Activated CD8-positive, alpha-beta memory T cell treated with anti-CD3 and anti-CD28 coated beads for 1 hour (primary cell): ENCODE results near the gene TRMT1L.

Experiments used
- DNase-seq, 2 donors: peaks; one replicate each; pipeline ENCODE4 v3.0.0-alpha.2; 2020; ENCODE audit warnings: low read depth in 1 of 2; ENCODE audit errors: extremely low read depth in 1 of 2

Gene TRMT1L

DNA sequence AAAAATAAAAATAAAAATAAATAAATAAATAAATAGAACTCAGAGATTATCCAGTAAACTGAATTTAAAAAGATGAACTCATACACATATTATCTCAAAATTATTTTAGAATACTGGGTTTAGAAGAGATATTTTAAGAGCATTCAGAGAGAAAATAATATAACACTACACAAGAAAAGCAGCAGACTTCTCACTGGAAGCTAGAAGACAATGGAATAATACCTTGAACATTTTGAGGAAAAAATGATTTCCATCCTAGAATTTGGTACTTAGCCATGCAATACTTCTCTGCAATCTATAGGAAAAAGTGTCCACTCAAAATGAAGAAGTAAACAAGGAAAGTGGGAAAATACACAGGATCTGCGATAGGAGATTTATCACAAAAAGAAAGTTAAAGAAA is 24.2 kb downstream of the TRMT1L start:
- DNase-seq, result no peak

DNA sequence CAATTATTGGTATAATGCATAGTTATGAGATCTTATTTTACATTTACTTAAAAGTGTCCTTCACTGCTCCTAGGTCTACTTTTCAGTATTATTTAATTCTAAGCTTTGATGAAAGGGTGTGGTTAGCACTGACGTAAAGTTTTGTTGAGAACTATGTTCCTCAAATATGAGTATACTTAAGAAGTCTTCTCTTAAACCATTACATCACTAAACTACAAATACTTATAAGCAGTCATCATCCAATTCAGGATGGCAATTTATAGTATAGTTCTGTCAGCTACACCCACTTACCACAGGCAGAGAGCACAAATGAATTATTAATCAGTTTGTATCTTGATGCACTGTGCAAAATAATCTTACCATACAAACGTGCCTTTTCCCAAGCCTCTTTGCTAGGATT is 27.0 kb downstream of the TRMT1L start:
- DNase-seq, result no peak

DNA sequence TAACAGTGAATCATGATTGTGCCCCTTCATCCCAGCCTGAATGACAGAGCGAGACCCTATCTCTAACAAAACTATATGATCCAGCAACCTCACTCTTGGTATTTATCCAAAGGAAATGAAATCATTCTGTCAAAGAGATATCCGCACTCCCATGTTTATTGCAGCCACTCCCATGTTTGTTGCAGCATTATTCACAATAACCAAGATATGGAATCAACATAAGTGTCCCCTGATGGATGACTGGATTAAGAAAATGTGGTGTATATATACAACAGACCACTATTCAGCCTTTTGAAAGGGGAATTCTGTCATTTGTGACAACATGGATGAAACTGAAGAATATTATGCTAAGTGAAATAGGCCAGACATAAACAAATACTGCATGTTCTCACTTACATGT is 44.4 kb downstream of the TRMT1L start:
- DNase-seq, result no peak

DNA sequence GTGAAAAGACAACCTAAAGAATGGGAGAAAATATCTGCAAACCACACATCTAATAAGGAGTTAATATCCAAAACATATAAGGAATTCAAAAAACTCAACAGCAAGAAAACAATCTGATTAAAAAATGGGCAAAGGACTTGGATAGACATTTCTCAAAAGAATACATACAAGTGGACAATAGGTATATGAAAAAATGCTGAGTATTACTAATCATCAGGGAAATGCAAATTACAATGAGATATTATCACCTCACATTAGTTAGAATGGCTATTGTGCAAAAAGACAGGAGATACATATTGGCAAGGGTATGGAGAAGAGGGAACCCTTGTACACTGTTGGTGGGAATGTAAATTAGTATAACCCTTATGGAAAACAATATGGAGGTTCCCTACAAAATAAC is 44.9 kb downstream of the TRMT1L start:
- DNase-seq, result no peak

DNA sequence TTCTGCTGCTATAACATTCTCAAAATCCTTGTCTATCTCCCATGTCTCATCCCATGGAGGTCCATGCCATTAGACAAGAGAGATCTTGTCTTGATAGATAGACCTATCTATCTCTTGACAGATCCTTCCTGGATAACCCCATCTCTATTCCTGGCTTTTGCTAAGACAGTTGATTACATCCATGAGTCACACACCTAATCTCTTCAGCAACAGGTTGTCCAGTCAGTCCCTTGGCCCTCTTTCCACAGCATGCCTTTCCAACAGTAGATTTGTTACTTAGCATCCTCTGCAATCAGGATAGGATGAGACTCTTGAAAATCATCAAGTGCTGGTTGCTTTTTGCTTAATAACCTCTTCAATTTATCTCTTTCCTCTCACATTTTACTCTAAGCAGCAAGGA is 46.6 kb downstream of the TRMT1L start:
- no peak for DNase-seq

DNA sequence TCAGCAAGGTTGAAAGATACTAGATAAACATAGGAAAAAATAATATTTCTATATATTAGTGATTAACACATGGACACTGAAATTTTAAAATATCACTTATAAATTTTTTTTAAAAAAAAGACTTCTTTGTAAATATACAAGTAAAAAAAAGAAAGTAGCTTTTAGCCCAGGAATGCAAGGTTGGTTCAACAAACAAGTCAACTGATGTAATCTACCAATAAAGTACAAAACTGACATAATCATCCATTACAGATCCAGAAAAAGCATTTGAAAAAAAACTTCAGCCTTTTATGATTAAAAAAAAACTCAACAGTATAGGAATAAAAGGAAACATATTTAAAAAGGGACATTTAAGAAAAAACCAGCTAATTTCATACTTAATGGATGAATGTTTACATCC is 48.4 kb downstream of the TRMT1L start:
- no peak for DNase-seq

DNA sequence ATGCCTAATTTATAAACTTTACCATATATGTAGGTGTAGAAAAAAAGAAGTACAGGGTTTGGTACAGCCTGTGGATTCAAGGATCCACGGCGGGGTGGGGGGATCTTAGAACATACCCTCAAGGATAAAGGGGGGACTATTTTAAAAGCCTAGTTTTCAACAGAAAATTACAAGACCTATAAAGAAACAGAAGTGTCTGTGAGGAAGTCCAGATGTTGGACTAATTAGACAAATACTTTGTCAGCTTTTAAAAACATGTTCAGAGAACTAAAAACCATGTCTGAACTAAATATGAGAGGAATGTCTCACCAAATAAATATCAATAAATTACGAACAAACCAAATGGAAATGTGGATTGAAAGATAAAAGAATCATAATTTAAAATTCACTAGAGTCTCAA is 51.6 kb downstream of the TRMT1L start:
- no peak for DNase-seq

DNA sequence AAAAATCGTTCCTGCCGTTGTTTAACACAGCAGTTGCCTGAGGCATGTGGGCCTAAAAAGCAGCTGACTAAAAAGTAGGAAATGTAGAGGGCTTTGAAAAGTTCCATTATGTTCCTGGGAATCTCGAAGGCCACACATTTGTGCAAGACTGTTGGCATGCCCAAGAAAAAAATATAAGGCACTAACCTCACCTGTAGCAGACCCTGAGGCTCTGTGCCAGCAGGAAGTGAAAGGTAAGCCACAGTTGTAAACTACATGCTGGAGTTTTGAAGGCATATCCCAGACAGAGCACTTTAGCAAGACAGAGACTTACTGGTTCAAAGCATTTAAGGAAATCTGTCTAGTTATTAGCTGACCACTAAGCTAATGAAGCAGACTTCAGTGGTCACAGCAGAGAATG is 52.7 kb downstream of the TRMT1L start:
- DNase-seq, result no peak

DNA sequence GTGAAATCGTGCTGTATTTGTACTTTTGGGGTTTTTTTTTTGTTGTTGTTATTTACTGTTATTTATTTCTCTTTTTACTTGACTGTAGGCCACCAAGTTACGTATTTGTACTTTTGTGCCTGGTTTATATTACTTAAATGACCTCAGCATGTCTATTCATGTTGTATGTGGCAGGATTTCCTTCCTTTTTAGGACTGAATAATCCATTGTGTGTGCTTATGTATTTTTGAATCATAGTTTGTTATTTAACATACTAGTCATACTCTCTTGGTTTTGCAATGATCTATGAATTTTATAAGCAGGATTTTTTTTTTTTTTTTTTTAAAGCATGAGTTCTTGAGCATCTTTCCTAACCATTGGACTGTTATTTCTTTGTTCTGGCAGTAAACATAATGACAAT is 60.2 kb downstream of the TRMT1L start:
- DNase-seq, result no peak

DNA sequence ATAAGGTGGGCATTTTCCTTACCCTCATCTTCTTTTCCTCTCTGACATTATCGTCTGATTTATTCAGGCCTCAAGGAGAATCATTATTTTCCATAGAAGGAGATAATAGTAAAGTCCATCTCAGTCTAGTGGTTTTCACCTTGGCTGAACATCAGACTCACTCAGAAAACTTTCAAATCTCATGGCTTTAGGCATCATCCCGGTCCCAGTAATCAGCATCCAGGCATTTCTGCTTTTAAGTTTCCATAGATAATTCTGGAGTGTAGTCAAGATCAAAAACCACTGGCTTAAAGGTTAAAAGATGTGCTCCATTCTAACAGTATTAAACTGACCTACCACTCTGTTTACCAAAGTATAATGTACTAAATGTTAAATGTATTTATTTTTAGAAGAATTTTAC is 62.0 kb downstream of the TRMT1L start:
- DNase-seq, result no peak

DNA sequence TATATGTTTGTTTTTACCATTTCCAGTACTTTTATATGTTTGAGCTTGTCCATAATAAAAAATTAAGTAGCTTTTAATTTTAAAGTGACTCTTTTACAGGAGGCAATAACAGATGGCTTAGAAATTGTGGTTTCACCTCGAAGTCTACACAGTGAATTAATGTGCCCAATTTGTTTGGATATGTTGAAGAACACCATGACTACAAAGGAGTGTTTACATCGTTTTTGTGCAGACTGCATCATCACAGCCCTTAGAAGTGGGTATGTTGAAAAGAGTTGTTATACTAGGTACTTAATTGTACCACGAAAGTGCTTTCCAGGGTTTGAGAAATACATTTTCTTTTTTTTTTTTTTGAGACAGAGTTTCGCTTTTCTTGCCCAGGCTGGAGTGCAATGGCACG is 65.3 kb downstream of the TRMT1L start:
- DNase-seq, result no peak

DNA sequence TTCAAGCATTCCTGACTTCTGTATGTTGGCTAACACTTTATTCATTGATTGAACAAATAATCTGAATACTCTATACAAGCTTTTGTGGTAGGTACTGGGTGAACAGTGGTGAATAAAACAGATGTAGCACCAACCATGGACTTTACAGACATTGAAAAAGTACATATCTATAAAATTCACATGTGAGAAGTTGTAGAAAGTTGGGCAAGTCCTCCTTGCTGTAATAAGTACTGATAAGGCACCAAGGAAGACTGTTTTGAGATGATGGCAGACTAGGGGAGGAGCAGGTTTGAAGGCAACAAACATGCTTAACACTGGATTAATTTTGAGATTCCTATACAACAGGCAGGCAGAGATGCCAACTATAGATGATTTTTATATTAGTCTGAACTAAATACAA is 69.0 kb downstream of the TRMT1L start:
- DNase-seq, result no peak

DNA sequence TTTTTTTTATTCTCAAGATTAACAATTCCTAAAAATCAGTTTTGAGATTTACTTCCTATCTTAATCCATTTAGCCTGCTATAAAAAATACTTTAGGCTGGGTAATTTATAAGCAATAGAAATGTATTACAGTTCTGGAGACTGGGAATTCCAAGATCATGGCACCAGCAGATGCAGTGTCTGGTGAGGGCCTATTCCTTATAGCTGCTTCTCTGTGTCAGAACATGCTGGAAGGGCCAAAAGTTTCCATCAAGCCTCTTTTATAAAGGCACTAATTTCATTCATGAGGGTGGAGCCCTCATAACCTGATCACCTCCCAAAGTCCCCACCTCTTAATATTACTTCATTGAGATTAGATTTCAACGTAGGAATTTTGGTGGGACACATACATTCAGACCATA is 69.7 kb downstream of the TRMT1L start:
- no peak for DNase-seq

DNA sequence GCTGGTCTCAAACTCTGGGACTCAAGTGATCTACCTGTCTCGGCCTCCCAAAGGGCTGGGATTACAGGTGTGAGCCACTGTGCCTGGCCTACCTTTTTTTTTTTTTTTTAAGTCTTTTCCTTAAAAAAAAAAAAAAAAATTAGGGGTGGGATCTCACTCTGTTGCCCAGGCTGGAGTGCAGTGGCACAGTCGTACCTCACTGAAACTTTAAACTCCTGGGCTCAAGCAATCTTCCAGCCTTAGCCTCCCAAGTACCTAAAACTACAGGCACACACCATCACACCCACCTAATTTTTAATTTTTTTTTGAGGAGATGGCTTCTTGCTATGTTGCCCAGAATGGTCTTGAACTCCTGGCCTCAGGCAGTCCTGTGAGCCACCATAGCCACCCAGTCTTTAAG is 72.9 kb downstream of the TRMT1L start:
- DNase-seq, result no peak

DNA sequence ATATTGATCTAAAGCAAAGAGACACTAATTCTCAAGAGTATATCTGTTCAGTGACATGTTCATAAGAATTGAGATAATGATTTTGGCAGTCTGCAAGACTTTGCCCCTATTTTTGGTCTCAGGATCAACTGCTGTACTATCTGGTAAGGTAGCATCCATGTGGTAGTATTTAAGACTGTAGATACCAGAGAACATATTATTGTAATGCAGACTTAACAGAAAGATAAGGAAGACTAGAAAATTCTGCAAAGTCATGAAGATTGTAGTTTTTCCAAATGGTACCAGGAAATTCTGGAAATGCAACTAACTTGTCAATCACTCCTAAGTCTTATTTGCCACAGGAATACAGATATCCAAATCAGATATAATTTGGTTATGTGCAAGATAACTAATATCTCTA is 76.3 kb downstream of the TRMT1L start:
- DNase-seq, result no peak

DNA sequence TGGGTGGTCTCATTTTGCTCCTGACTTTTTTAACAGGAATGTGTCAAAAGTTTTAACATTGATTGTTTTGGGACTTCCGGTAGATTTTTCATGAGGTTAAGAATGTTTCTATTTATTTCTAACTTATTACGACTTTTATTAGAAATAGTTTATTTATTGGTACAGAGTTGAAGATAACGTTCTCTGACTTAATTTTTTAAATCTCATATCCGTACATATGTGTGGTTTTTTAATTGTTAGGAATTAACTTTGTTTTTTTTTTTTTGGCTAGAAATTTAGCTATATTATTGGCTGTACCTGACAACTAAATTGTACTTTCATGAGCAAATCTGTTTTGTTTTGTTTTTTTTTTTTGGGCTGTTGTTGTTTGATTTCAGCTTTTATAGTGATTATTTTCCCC is 79.4 kb downstream of the TRMT1L start:
- DNase-seq, result no peak

DNA sequence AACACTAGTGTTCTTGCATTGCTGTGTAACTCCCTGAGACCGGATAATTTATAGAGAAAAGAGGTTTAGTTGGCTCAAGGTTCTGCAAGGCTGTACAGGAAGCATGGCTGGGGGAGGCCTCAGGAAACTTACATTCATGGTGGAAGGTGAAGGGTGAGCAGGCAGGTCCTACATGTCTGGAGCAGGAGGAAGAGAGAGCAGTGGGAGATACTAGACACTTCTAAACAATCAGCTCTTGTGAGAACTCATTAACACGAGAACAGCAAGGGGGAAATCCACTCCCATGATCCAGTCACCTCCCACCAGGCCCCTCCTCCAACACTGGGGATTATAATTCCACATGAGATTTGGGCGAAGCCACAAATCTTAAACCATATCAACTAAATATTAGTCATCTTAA is 81.3 kb downstream of the TRMT1L start:
- no peak for DNase-seq

DNA sequence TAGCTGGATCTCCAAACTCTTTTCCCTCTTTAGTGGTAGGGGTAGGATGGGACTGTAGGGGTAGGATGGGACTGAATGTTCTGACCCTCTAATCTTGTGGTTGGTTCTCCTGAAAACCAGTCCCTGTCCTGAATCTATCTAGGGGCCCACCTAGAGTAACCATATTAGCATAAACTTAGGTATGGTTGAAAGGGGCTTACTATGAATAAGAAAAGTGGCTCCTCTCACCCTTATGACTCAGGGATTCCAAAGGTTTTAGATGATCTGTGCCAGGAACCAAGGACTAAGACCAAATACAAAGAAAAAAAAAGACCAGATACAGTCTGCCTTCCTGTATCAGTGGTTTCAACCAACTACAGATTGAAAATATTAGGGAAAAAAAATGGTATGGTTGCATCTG is 82.4 kb downstream of the TRMT1L start:
- DNase-seq, result no peak

DNA sequence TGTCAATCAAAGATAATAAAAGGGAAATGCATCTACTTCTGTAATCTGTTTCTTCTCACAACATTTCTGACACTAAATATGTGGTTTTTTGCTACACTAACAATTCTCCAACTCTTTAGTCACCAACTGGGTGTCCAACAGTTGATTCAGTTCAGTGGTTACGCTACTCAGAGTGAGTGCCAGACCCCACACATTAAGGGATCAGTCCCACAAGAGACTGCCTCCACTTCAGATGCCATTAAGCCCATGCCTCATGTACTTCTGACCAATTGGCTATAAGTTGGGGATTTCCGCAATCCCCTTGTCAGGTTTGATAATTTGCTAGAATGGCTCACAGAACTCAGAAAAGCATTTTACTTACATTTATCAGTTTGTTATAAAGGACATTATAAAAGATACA is 83.0 kb downstream of the TRMT1L start:
- DNase-seq, result no peak

DNA sequence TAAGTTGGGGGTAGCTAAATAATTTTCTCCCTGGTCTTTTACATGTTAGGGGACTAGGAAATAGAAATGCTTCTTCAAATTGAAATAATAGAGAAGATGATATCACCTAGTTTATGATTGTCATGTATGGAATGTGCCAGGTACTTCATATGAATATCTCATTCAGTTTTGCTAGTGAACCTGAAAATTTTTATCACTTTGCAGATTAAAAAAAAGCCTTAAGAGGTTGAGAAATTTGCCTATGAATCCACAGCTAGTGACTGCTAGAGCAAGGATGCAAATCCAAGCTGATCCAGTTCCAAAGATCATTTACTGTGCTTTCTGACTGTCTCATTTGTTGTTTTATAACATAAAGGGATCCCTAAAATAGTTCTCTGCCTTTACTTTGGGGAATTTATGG is 86.7 kb downstream of the TRMT1L start:
- DNase-seq, result no peak

DNA sequence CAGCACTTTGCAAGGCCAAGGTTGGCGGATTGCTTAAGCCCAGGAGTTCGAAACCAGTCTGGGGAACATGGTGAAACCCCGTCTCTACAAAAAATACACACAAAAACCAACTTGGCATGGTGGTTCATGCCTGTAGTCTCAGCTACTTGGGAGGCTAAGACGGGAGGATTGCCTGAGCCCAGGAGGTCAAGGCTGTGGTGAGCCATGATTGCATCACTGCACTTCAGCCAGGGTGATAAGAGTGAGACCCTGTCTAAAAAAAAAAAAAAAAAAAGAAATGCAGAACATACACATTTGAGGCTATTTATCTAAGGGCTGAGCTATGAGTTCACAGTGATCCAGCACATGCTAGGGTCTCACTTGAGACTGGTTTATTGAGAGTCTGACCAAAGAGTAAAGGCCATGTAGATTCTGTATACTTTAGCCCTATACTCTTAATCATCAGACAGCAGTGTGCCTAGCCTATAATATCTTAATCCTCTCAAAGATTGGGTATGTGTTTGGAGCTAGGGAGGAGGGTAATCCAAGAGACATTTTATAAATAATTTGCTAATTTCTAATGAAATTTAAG is 87.5 kb downstream of the TRMT1L start:
- DNase-seq, result no peak

DNA sequence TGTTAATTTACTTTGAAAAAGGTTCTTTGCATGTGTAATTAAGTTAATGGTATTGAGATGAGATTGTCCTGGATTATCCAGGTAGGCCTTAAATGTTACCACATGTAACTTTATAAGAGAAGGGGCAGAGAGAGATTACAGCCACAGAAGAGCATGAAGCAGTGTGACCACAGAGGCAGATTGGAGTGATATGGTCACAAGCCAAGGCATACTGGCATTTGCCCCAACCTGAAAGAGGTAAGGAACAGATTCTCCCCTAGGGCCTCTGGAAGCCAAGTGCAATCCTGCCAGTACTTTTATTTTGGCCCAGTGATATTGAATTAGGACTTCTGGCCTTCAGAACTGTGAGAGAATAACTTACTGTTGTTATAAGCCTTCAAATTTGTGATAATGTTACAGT is 88.4 kb downstream of the TRMT1L start:
- no peak for DNase-seq
